Sigmoid colon (tissue), 4 donors: ENCODE measurements around the gene ANO9.

ENCODE experiments used
- CTCF ChIP-seq, 4 experiments: fragments of 450-650 bp in 3 of 4; fragments of 200-600 bp in 1 of 4; IDR thresholded peaks; one replicate each; pipeline ENCODE4 v1.5.1; 2016 to 2019; ENCODE audit warnings: antibody characterized with exemption in 4 of 4, mild to moderate bottlenecking in 3 of 4, moderate library complexity in 2 of 4
- EP300 ChIP-seq, 4 donors: sonication (generic); formaldehyde crosslinking; IDR thresholded peaks; one replicate each; pipeline ENCODE4 v1.6.1; 2017; ENCODE audit warnings: antibody characterized with exemption in 4 of 4
- POLR2A ChIP-seq, 2 donors: fragments of 450-650 bp; IDR thresholded peaks; one replicate each; pipeline ENCODE4 v1.6.1; 2016; ENCODE audit warnings: antibody characterized with exemption in 2 of 2, mild to moderate bottlenecking in 2 of 2, moderate library complexity in 2 of 2
- POLR2AphosphoS5 ChIP-seq, 4 donors: sonication (generic); formaldehyde crosslinking; IDR thresholded peaks; one replicate each; pipeline ENCODE4 v1.6.1; 2017; ENCODE audit warnings: antibody characterized with exemption in 4 of 4

- TF ChIP-seq CTCF (IDR thresholded peaks at IDR 0.05) (no peak), EP300 (IDR thresholded peaks at IDR 0.05) (no peak), POLR2A (IDR thresholded peaks at IDR 0.05) (no peak), POLR2AphosphoS5 (IDR thresholded peaks at IDR 0.05) (no peak)
These were observed 37.5 kb upstream of the ANO9 start for GRCh38 chr11:479311-479710.
